WTC11 (cell line): ENCODE results near the gene GRIN3B. TPM values are rescaled to one million over a fixed set of nuclear protein-coding genes. Genes with fewer than 3 reads are reported as not detected.

ENCODE experiments used
- ATAC-seq: fragments of 200-7000 bp; cut with Tn5 transposase; 2 replicates; pipeline ENCODE4 v1.10.0; 2021; ENCODE audit warnings: mild to moderate bottlenecking, moderate library complexity
- CTCF ChIA-PET: fragments of 300-600 bp; sonication (Branson Sonifier 250); formaldehyde crosslinking; loops from one replicate; lab custom pipeline; 2021; ENCODE audit warnings: antibody characterized with exemption; lab: Charles Lee
- POLR2A ChIA-PET: fragments of 350-600 bp; sonication (Branson Sonifier 250); formaldehyde crosslinking; loops from one replicate; lab custom pipeline; 2021; ENCODE audit warnings: antibody characterized with exemption; lab: Charles Lee
- DNase-seq: peaks from one replicate; pipeline ENCODE4 v3.0.0; 2021; ENCODE audit warnings: low spot score
- H3K27ac Mint-ChIP-seq: 2 replicates; pipeline ENCODE4 v1.8.0; 2021; ENCODE audit warnings: mixed read lengths
- H3K27me3 Mint-ChIP-seq: 2 replicates; pipeline ENCODE4 v1.8.0; 2021; ENCODE audit warnings: low read depth, mild to moderate bottlenecking, moderate library complexity, mixed read lengths
- H3K36me3 Mint-ChIP-seq: 2 replicates; pipeline ENCODE4 v1.8.0; 2021; ENCODE audit warnings: mixed read lengths
- H3K4me1 Mint-ChIP-seq: 2 replicates; pipeline ENCODE4 v1.8.0; 2022; ENCODE audit warnings: mixed read lengths
- H3K4me3 Mint-ChIP-seq: 2 replicates; pipeline ENCODE4 v1.8.0; 2021; ENCODE audit warnings: mild to moderate bottlenecking, moderate library complexity, mixed read lengths
- H3K9me3 Mint-ChIP-seq: 2 replicates; pipeline ENCODE4 v1.8.0; 2021; ENCODE audit warnings: mixed read lengths
- CREM ChIP-seq: sonication (generic); formaldehyde crosslinking; IDR thresholded peaks from 2 replicates; pipeline ENCODE4 v1.8.1; 2022; ENCODE audit warnings: mild to moderate bottlenecking, missing genetic modification reagents, moderate library complexity
- ETV6 ChIP-seq: sonication (generic); formaldehyde crosslinking; IDR thresholded peaks from 2 replicates; pipeline ENCODE4 v1.8.1; 2022; ENCODE audit warnings: mild to moderate bottlenecking, missing genetic modification reagents
- KAT7 ChIP-seq: sonication (generic); formaldehyde crosslinking; IDR thresholded peaks from 2 replicates; pipeline ENCODE4 v1.8.1; 2023; ENCODE audit warnings: missing genetic modification reagents, mild to moderate bottlenecking, borderline replicate concordance
- NFYB ChIP-seq: sonication (generic); formaldehyde crosslinking; conservative IDR thresholded peaks from 2 replicates; pipeline ENCODE4 v1.8.0; 2022; ENCODE audit warnings: low read depth, missing genetic modification reagents
- RELA ChIP-seq: sonication (generic); formaldehyde crosslinking; IDR thresholded peaks from 2 replicates; pipeline ENCODE4 v1.8.1; 2022; ENCODE audit warnings: missing genetic modification reagents, mild to moderate bottlenecking, borderline replicate concordance
- SP1 ChIP-seq: sonication (generic); formaldehyde crosslinking; conservative IDR thresholded peaks from 2 replicates; pipeline ENCODE4 v1.8.1; 2022; ENCODE audit warnings: missing genetic modification reagents
- ZNF121 ChIP-seq: sonication (generic); formaldehyde crosslinking; IDR thresholded peaks from 2 replicates; pipeline ENCODE4 v1.8.0; 2023; ENCODE audit warnings: missing genetic modification reagents
- ZNF138 ChIP-seq: sonication (generic); formaldehyde crosslinking; conservative IDR thresholded peaks from 2 replicates; pipeline ENCODE4 v1.8.1; 2022; ENCODE audit warnings: mild to moderate bottlenecking, moderate library complexity, missing genetic modification reagents
- ZNF423 ChIP-seq: fragments of 250-450 bp; sonication (Bioruptor Pico); IDR thresholded peaks from 2 replicates; pipeline ENCODE4 v2.1.2; 2022; ENCODE audit warnings: mild to moderate bottlenecking, moderate library complexity
- total RNA-seq: library from RNA; stranded (reverse); gene quantifications from 3 replicates; pipeline ENCODE4 v1.2.3, GENCODE V29; 2021
- TF ChIP-seq, protein P1 (sequence below): sonication (generic); formaldehyde crosslinking; IDR thresholded peaks from 2 replicates; pipeline ENCODE4 v1.8.1; 2022; ENCODE audit warnings: mild to moderate bottlenecking, moderate library complexity, missing genetic modification reagents
- TF ChIP-seq, protein P2 (sequence below): sonication (generic); formaldehyde crosslinking; IDR thresholded peaks from 2 replicates; pipeline ENCODE4 v1.8.1; 2023; ENCODE audit warnings: mild to moderate bottlenecking, moderate library complexity, missing genetic modification reagents
- TF ChIP-seq, protein P3 (sequence below): sonication (generic); formaldehyde crosslinking; IDR thresholded peaks from 2 replicates; pipeline ENCODE4 v1.8.0; 2022; ENCODE audit warnings: missing genetic modification reagents
- TF ChIP-seq, protein P4 (sequence below): sonication (generic); formaldehyde crosslinking; IDR thresholded peaks from 2 replicates; pipeline ENCODE4 v1.8.1; 2023; ENCODE audit warnings: mild to moderate bottlenecking, missing genetic modification reagents, moderate library complexity
- TF ChIP-seq, protein P5 (sequence below): sonication (generic); formaldehyde crosslinking; IDR thresholded peaks from 2 replicates; pipeline ENCODE4 v1.8.1; 2022; ENCODE audit warnings: mild to moderate bottlenecking, missing genetic modification reagents, moderate library complexity, borderline replicate concordance

GRIN3B gene
- total RNA-seq, 1 experiment from 2014 or later, result 1.9 TPM

DNA sequence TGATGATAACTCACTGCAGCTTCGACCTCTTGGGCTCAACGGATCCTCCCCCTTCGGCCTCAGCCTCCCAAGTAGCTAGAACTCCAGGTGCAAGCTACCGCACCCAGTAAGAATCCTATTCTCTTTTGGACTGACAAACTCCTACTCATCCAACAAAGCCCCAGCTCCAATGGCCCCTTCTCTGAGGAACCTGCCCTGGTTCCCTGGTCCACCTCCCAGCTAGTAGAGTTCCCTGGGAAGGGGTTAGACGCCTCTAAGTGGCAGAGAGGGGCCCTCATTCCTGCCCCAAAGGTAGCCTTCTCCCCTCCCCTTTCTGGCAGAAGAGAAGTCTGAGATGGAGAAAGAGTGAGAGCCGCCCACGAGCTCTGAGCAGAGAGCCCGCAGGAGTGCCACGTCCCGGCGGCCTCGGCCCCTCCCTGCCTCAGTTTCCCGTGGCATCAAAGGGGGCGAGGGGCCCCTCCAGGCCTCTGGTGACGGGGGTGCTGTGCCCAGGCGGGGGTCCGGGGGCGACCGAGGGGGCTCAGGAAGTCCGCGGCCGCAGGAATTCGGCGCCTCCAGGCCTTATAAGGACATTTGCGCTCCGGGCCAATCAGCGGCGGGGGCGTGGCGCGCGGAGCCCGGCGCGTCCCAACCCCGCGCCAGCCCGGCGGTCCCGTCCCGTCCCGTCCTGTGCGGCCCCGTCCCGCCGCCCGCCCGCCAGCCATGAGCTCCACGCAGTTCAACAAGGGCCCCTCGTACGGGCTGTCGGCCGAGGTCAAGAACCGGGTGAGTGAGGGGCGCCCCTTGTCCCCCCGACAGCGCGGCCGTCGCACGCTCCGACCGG, 26.0 kb downstream of the GRIN3B start, which contains the start of gene CNN2:
Gene CNN2, plus strand, starts transcription at position 649 of the 823 bp plus-strand sequence. Its CDS starts 54 bp downstream, at position 703.
- CTCF ChIA-PET, result interaction anchor here (0.6 to 4.3 kb wide), 12 partner anchors 10 to 507 kb away, joined by 3 to 33 read pairs (median 4); partner anchors contain the start of genes ABCA7 and ARHGAP45
- TF ChIP-seq SP1 (CRISPR knock-in tag), result peak; percentile 38; the same call in 1 of the 2 replicates
- TF ChIP-seq, protein P1, sequence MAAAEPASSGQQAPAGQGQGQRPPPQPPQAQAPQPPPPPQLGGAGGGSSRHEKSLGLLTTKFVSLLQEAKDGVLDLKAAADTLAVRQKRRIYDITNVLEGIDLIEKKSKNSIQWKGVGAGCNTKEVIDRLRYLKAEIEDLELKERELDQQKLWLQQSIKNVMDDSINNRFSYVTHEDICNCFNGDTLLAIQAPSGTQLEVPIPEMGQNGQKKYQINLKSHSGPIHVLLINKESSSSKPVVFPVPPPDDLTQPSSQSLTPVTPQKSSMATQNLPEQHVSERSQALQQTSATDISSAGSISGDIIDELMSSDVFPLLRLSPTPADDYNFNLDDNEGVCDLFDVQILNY (CRISPR knock-in tag), result peak; percentile 40; the same call in 1 of the 2 replicates
- TF ChIP-seq, protein P2, sequence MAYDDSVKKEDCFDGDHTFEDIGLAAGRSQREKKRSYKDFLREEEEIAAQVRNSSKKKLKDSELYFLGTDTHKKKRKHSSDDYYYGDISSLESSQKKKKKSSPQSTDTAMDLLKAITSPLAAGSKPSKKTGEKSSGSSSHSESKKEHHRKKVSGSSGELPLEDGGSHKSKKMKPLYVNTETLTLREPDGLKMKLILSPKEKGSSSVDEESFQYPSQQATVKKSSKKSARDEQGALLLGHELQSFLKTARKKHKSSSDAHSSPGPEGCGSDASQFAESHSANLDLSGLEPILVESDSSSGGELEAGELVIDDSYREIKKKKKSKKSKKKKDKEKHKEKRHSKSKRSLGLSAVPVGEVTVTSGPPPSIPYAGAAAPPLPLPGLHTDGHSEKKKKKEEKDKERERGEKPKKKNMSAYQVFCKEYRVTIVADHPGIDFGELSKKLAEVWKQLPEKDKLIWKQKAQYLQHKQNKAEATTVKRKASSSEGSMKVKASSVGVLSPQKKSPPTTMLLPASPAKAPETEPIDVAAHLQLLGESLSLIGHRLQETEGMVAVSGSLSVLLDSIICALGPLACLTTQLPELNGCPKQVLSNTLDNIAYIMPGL, result peak; percentile 73; the same call in 1 of the 2 replicates
- 0 out of 2 replicates have a peak, but pooled peaks have one; percentile 63 for TF ChIP-seq KAT7
- peak; percentile 70 for TF ChIP-seq NFYB (CRISPR knock-in tag)
- TF ChIP-seq, protein P3, sequence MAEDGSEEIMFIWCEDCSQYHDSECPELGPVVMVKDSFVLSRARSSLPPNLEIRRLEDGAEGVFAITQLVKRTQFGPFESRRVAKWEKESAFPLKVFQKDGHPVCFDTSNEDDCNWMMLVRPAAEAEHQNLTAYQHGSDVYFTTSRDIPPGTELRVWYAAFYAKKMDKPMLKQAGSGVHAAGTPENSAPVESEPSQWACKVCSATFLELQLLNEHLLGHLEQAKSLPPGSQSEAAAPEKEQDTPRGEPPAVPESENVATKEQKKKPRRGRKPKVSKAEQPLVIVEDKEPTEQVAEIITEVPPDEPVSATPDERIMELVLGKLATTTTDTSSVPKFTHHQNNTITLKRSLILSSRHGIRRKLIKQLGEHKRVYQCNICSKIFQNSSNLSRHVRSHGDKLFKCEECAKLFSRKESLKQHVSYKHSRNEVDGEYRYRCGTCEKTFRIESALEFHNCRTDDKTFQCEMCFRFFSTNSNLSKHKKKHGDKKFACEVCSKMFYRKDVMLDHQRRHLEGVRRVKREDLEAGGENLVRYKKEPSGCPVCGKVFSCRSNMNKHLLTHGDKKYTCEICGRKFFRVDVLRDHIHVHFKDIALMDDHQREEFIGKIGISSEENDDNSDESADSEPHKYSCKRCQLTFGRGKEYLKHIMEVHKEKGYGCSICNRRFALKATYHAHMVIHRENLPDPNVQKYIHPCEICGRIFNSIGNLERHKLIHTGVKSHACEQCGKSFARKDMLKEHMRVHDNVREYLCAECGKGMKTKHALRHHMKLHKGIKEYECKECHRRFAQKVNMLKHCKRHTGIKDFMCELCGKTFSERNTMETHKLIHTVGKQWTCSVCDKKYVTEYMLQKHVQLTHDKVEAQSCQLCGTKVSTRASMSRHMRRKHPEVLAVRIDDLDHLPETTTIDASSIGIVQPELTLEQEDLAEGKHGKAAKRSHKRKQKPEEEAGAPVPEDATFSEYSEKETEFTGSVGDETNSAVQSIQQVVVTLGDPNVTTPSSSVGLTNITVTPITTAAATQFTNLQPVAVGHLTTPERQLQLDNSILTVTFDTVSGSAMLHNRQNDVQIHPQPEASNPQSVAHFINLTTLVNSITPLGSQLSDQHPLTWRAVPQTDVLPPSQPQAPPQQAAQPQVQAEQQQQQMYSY, result peak; percentile 31; the same call in 1 of the 2 replicates
- no peak for TF ChIP-seq ZNF138 (CRISPR knock-in tag)
- TF ChIP-seq, protein P4, sequence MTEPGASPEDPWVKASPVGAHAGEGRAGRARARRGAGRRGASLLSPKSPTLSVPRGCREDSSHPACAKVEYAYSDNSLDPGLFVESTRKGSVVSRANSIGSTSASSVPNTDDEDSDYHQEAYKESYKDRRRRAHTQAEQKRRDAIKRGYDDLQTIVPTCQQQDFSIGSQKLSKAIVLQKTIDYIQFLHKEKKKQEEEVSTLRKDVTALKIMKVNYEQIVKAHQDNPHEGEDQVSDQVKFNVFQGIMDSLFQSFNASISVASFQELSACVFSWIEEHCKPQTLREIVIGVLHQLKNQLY (CRISPR knock-in tag), result 0 out of 2 replicates have a peak, but pooled peaks have one; percentile 36
- TF ChIP-seq ZNF423, result peak; percentile 81
- TF ChIP-seq RELA (CRISPR knock-in tag), result 0 out of 2 replicates have a peak, but pooled peaks have one; percentile 67
- TF ChIP-seq CREM (CRISPR knock-in tag), result peak; percentile 45; the same call in 1 of the 2 replicates
- TF ChIP-seq, protein P5, sequence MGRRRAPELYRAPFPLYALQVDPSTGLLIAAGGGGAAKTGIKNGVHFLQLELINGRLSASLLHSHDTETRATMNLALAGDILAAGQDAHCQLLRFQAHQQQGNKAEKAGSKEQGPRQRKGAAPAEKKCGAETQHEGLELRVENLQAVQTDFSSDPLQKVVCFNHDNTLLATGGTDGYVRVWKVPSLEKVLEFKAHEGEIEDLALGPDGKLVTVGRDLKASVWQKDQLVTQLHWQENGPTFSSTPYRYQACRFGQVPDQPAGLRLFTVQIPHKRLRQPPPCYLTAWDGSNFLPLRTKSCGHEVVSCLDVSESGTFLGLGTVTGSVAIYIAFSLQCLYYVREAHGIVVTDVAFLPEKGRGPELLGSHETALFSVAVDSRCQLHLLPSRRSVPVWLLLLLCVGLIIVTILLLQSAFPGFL (CRISPR knock-in tag), result no peak
- 0 out of 2 replicates have a peak, but pooled peaks have one; percentile 59 for TF ChIP-seq ZNF121 (CRISPR knock-in tag)
- no peak for TF ChIP-seq ETV6 (CRISPR knock-in tag)
- POLR2A ChIA-PET, result interaction anchor here (0.8 to 6.8 kb wide), 12 partner anchors 9 to 240 kb away, joined by 3 to 70 read pairs (median 4); partner anchors contain the start of genes ABCA7 and ARHGAP45
- DNase-seq (peak; percentile 84), ATAC-seq (peak; percentile 69)
- H3K4me3 Mint-ChIP-seq, result peak within 1 kb of the TSS; percentile 92
- H3K9me3 Mint-ChIP-seq, result no peaks in the 10 kb centered on the region
- H3K36me3 Mint-ChIP-seq, result peaks cover 9% of the 10 kb centered on the region
- peaks cover 3% of the 10 kb centered on the region for H3K4me1 Mint-ChIP-seq
- no peaks in the 10 kb centered on the region for H3K27me3 Mint-ChIP-seq
- H3K27ac Mint-ChIP-seq, result peak within 1 kb of the TSS; percentile 94
